CD4-positive, alpha-beta T cell treated with Interleukin-2 at 100 ng/mL for 4 hours (primary cell): ENCODE results near the gene PSMB7.

Experiments used
- DNase-seq: peaks from one replicate; pipeline ENCODE4 v3.0.0-alpha.2; 2020; ENCODE audit warnings: low spot score

Gene PSMB7

DNA sequence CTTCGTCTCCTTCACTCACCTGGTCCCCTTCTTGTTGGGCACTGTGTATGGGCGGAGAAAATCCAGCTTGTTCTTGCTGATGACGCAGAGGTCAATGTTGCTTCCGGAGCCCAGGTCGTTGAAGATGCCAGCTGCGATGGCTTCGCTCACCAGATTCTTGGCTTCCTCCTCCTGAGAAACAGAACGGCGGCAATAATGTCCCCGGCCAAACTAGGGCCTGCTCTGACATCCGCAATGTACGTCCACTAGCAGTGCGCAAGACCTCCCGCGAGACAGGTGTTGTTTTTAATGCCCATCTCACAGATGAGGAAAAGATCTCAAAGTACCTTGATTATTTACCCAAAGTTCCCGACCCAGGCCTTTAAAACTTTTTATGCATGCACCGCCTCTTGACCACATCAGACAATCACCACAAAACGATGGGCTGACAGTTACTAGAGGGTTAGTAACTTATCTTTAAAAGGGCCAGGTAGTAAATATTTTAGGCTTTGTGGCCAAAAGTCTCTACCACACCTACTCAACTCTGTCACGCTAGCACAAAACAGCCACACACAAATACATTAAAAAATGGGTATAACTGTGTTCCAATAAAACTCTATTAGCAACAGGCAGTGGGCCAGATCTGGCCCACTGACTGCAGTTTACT is 58.4 kb downstream of the PSMB7 start:
- no peak for DNase-seq

DNA sequence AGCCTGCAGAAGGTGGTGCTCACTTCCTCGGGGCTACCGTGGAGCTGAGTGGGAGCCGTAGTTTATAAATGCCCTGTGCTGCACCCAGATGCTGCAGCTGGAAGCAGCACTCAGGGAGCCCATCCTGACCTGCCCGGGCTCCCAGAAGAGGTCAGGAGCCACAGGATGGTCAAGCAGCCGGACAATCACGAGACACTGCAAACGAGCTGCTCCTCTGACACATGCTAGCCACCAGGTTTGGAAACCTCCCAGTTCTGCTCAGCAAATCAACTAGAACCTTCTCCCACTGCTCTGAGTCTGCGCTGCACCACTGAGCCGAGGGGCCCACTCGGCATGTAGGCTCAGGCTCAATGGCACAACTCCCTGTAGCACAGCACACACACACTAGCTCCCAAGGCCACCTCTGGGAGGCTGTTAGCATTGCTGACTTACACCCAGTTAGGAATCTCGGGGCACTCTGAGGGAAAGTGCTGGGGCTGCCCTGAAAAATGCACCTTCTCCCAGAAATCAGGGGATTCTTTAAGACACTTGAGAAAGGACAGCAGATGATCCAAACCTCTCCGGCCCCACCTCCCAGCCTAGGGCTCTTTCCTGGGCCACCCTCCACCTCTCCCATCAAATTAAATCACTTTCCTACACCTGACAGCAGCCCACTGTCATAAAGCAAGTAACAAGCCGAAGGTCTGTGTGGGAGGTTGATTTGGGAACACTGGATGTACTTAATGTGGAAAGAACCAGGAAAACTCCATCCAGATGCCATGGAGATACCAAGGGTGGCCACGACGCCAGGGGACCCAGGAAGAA is 59.1 kb downstream of the PSMB7 start:
- DNase-seq, result no peak

DNA sequence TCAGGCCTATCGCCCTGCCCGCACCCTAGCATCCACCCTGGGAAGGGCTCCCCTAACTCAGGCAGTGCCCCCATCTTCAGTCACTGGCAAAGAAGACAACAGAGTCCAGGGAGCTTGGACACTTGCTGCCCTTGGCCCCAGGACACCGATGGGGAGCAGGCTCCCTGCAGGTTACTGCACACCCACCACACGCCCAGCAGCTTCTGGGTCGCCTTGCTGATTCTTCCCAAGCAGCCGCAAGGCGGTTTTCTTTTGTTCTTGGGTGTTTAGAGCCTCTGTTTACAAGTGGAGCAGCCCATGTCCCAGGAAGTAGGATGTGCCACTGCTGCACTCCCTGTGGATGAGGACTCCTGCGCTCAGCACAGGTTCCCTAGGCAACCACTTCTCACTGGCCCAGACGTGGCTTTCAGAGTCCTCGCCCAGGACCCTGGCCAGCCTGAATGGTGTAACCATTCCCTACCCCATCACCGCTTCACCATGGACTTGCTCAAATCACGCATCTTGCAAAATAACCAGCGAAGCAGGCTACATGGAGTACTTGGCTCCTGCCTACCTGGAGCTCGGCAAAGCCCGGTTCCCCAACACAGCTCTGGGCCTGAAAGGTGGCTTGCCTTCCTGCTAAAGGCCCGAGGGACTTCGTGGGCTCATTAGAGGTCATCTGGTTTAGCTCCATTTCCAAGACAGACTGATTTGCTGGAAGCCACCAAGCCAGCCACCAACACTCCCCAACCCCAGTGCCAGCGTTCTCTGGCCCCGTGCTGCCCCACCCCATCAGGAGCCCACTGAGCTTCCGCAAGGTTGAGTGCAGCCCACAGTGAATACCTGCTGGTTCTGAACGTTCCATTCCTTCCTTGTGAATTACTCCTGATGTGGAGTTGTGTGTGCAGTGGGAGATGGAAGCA is 60.0 kb downstream of the PSMB7 start:
- no peak for DNase-seq

DNA sequence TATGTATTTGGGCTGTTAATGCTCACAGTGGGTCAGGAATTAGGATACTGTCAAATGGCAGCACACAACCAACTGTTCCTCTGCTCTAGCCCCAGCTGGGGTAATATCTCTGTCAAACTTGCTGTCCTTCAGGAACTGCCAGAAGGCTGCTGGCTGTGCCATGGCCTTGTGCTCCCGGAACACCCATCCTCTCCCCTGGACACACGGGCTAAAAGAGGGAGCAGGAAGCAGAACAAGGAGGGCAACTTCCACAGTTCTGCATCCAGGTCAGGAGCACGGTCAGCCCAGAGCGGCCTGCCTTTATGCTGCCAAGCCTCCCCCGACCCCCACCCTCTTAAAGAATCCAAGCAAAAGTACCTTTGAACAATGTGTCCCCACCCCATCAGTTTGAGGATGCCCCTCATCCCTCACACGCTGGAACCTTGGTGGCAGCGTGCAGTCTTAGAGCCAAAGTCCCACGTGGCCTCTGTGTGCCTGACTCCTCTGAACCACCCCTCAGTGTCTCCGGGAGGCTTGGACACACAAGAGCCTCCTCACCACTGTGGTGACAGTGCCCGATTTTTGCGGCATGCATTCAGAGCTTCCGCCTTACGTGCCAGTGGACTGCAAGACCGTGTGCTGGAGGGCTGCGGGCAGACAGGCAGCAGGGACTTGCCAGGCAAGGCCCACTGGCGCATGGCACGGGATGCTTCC is 60.8 kb downstream of the PSMB7 start:
- DNase-seq, result no peak

DNA sequence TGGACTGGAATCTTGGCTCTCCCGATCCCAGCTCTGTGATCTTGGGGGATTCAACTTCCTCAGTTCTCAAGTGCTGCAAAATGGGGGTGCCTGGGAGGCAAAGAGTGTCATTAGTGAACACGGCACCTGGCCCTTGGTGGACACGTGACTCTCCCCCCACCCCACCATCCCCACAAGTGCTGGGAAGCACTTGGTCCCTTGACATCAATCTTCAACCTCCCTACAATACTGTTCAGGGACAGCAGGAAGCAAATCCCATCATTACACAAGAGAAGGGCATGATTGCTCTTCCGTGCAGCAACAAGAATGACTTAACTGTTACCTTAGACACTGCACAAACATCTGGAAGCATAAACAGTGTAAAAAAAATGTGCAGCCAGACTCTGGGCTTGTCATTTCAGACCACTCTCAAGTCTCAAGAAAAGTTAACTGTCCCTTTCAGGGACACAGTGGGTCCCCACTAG is 61.4 kb downstream of the PSMB7 start:
- no peak for DNase-seq

DNA sequence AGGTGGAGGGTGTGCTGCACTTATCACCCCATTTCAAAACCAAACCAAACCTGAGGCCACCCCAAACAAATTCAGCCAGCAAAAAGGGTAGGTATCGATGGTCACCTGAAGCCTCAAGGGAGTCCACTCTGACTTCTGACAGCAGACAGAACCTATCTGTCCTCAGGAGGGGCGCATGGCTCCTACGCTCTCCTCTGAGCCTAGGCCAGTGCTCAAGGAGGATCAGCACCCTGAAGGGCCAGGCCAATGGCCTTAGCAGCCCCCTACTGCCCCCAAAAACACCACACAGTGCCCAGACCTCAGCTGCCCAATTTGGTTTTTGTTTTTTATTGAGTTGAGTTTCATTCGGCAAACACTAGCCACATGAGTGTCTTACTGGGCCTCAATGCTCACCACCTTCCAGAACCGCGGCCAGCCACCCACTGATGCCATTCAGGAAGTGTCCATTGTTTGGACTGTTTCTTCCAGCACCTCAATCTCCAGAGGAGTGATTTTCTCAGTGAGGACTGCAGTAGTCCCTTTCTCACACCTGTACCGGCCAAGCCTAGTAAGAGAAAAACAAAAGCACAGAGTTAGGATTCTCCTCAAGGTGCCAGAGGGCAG is 62.0 kb downstream of the PSMB7 start:
- no peak for DNase-seq

DNA sequence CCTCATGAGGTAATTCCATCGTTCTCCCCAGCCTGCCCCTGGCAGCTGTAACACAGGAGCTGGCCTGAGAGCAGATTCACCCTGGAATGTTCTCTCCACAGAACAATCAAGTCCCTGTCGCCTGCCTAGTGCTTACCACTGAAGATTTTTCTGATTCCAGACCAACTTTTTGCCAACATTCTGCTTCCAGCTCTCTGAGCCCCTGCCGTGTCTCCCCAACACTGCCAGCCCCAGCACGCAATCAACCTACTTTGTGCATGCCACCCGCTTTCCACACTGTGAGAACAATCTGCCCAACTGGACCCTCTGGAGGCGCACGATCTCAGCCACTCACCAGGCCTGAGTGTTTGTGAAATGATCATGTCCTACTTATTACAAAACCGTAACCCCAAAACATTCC is 62.6 kb downstream of the PSMB7 start:
- DNase-seq, result no peak

DNA sequence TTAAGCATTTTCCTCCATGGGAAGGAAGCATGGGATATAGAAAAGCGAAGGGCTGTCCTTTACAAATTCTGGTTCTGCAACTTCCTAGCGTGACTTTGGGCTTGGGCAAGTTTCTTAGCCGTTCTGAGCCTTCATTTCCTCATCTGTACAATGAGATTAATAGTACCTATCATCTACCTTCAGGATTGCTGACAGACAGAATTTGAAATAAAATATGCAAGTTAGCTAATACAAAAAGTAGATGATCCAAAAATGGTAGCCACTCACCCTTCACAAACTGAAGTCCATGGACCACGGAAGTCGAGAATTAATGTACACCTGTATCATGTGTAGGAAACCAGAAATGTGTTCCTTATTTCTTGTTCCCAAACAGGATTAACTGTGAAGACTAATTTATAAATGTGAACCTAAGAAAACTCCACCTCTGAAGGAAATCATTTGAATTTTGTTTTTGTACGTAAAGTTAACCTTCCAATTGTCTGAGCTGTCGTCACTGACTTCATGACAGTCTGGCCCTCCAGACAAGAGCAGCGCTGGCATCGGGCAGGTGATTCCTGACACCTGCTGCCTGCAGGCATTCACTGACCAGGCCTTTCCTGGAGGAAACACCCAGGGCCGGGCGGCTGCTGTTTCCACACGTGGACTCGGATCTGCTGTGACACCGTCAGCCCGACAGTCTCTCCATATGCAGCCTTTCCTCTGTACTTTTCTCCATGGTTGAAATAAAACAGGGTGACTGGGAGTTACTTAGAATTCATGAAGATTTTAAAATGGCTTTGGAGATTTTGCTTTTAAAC is 63.4 kb downstream of the PSMB7 start:
- no peak for DNase-seq

DNA sequence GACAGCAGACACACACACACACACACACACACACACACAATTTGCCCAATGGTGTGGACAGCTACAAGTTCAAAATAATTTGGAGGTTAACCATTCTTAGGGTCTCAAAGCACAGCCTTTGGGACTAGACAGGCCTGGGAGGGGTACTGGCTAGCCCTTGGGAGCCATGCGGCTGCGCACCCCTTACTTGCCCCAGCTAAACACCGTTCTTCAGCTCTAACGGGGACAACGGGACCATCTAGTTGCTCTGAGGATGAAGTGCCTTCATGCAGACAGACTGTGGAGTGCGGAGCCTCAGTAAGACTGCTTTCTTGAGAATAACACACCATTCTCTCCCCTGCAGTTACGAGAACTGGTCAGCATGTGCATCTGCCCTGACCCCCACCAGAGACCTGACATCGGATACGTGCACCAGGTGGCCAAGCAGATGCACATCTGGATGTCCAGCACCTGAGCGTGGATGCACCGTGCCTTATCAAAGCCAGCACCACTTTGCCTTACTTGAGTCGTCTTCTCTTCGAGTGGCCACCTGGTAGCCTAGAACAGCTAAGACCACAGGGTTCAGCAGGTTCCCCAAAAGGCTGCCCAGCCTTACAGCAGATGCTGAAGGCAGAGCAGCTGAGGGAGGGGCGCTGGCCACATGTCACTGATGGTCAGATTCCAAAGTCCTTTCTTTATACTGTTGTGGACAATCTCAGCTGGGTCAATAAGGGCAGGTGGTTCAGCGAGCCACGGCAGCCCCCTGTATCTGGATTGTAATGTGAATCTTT is 64.6 kb downstream of the PSMB7 start:
- DNase-seq, result no peak

DNA sequence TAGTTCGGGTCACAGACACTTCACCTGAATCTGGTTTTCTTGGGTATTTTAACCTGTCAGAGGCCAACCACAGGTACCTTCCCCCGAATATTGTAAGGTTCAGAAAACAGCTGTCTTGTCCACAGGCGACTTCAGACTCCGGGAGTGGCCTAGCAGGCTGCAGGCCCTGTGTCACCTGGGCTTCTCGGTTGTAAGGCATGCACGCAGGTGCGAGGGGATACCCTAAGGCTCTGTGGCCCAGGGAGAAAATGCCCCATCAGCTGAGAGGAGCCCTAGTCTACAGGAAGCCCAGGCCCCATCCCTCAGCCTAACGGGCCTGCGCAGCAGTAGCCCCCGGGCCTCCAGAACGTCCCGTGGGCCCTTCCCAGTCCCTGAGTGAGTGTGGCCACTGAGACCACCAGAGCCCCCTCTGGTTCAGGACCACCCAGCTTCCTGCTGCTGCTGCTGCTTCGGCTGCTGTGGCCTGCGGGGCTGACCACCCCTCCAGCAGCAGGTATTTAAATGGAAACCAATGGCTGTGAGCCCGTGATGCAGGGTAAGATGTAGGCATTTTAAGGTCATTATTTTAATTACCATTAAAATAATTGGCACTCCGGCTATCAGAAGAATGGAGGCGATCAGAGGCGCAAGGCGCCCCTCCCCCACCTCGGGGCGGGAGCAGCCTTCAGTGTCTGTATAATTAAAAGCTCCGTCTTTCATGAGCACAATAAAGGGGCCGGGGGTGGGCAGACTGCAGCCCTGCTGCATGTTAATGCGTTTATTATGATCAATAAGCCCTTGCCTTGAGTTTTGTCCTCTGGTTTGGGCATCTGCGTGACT is 65.4 kb downstream of the PSMB7 start:
- DNase-seq, result no peak

DNA sequence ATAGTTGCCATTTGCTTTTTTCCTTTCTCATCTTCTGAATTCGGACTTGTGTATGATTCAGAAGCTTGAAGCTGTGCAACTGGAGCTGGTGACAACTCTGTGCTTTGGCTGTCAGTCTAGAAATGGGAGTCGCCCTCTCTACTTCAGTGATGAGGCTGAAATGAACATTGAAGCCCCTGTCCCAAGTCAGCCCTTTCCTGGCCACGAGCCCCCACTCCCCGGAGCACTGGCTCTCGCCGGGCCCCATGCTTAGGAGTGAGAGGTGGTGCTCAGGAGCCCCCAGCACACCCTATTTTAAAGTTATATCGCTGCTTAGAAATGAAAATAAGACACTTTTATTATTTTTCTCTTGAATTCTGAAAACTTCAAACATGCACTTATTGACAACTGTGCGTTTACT is 66.0 kb downstream of the PSMB7 start:
- no peak for DNase-seq

DNA sequence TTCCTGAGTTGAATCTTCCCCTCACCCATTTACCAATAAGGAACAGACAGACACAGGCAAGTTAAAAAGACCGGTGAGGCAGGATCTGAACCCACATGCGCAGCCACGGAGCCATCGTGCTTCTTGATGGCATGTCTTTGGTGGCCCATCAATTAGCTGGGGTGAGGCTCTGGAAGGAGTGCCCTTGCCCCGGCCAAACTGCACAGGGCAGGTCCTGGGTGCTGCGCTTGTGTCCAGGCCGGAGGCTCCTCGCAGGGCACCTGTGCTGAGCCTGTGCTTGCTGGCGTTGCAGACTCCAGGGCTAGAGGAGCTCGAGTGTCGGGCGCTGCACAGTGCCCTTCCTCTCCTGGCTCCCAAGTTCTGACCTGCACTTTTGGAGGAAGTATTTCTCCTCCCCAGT is 66.4 kb downstream of the PSMB7 start:
- DNase-seq, result no peak

DNA sequence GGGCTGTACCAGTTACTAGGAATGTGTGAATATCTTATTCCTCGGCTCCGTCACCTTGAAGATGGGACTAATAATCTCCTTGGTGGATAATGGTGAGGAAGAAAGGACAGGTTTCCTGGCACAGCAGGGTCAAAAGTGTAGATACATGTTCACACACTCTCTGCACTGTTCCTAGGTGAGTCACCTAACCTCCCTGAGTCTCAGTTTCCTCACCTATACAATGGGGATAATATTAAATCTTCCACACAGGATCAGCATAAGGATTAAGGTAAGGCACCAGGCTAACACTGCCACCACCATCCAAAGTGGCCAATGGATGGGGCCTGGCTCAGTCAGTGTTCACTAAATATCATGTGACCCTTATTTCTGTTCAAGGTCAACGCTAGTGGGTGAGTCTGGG is 66.9 kb downstream of the PSMB7 start:
- no peak for DNase-seq

DNA sequence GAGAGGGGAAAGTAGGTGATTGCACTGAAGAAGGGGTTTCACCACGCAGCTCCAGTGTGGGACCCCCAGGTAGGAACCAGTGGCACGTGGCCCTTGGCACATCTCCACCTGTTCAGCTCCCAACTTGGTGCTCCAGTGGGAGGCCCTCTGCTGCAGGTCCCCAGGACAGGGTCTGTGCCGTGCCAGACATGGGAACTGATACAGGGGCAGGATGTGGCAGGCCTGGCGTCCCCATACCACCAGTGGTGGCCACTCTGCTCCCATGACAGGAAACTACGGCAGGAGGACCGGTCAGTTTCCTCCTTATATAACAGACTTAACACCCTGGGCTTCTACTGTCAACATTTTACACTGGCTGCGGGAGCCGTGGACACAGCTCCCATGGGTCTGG is 67.3 kb downstream of the PSMB7 start:
- no peak for DNase-seq

DNA sequence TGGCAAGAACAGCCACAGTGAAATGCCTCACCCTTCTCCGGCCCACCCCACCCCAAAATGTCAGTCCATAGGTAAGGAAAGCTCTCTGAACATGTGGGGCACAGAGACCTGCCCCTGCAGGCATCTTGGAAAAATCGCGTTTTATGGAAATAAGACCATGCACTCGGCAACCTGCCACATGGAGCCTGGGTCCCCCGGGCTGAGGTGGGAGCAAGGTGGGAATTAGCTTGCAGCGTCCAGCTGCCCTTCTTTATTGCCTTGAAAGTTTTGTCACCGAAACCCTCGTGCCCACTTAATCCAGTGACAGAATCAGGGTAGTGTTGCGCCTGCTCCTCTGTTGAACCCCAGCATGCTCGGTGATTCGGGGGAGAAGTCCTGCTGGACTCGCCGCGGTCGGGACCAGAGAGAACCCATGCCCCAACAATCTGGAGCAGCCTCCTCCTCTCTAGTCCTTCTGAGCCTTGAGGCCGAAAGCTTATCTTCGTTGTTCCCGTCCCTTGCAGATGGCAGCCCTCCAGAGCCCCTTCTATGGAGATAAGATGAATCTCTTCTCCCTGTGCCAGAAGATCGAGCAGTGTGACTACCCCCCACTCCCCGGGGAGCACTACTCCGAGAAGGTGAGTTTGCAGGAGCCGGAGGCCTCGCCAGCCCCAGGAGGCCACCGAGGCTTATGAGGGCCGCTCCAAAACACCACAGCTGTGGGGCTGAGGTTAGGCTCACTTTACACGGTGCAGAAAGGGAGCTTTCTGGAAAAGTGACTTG is 67.9 kb downstream of the PSMB7 start:
- DNase-seq, result no peak

DNA sequence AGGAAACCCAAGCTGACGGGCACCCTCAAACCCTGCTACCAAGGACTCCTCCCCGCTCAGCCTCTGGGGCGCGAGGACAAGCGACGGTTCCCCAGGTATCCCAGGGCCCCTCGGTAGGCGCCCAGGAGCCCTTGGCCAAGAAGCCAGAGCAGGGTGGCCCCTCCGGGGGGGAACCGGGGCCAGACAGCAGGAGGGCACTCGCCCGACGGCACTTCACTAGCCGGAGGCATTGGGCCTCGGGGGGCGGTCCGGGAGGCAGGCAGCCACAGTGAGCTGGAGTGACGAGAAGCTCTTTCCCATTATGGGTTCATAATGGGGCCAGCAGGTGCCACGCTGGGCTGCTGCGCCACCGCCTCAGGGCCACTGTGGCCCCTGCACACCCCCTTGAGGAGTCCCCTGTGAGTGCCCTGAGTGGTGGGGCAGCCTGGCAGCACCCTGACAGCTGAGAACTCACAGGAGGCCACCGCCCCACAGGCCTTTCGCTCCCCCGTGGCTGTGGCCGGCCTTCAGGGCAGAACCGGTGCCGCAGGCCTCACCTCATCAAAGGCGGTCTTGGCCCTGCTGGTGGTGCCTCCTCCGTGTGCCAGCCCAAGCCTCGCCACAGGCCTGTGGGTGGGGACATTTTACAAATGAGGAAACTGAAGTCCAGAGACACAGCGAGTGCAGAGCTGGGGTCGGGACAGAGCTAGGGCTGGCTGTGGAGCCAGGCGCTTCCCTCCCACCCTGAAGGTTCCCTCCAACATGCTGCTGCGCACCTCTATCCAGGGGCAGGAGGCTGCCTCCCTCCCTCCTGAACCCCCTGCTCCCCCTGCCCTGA is 68.7 kb downstream of the PSMB7 start:
- no peak for DNase-seq

DNA sequence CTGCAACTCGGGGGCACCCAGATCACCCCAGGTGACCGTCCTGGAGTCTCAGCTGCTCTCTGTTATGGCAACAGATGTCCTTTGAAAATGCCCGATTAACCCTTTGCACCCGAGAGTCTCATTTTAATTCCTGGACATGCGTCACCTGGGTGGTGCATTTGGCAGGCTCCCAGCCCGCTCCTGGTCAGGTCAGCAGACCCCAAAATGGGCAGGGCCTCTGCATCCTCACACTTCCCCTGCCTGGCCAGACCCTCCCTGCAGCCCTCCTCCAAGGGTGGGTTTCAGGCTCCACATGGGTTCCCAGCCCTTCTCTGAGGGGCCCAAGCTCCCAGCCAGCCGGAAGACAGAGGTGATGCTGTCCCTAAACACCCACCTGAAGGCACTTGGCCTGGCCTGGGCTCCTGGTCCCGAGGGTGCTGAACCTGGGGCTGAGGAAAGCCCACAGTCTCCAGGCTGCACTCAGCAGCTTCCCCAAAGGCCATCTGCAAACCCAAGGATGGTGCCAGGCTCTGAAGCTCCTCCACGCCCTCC is 69.4 kb downstream of the PSMB7 start:
- no peak for DNase-seq
